Frontal cortex (tissue), 4 donors: Measurements from ENCODE around the gene KIFC1. TPM values are rescaled to one million over a fixed set of nuclear protein-coding genes. Genes with fewer than 3 reads are reported as not detected.
"Not testable (repeated sequence)": the region's sequence is repeated elsewhere in the genome, so short reads cannot be mapped to it uniquely, and the experiment has no call there.

Experiments used
- DNase-seq, 2 donors: peaks; one replicate each; pipeline ENCODE4 v3.0.0; 2012; ENCODE audit warnings: low spot score in 2 of 2
- FAIRE-seq: peaks from 2 replicates; lab custom pipeline; 2012; peaks lifted over from hg19 to GRCh38; lab: Jason Lieb, UNC
- total RNA-seq: library from RNA; depleted of rRNA; stranded (reverse); fragments of >200 nt; gene quantifications from one replicate; pipeline ENCODE4 v1.2.3, GENCODE V29; 2014
- donor health status: control.
- donor health status: control.
- donor health status: control.

Gene KIFC1
- total RNA-seq = 4.1 TPM

- DNase-seq (peak; percentile 90 to 96), FAIRE-seq (peak; percentile 91)
These were observed at the start of gene KIFC1 for GRCh38 chr6:33391278-33391921. KIFC1 (plus strand) TSS chr6:33391823; CDS start chr6:33391986, 163 bp downstream.

- not testable (repeated sequence) for FAIRE-seq, DNase-seq
These were observed 48.0 kb upstream of the KIFC1 start for GRCh38 chr6:33343606-33343952.

GRCh38 chr6:33343953-33344611, 47.5 kb upstream of the KIFC1 start:
- no peak for FAIRE-seq
- DNase-seq = no peak

- DNase-seq = peak in 1 of 2 donors; percentile 51
These were observed 46.6 kb upstream of the KIFC1 start for GRCh38 chr6:33344701-33345697.

GRCh38 chr6:33346972-33347371, 44.7 kb upstream of the KIFC1 start:
- DNase-seq, FAIRE-seq: not testable (repeated sequence)

More at GRCh38 chr6:33344701-33345697, 46.6 kb upstream of the KIFC1 start:
- FAIRE-seq = no peak

- FAIRE-seq (no peak), DNase-seq (no peak)
These were observed 43.8 kb upstream of the KIFC1 start for GRCh38 chr6:33347816-33348215.

- FAIRE-seq, DNase-seq: not testable (repeated sequence)
These were observed 35.8 kb upstream of the KIFC1 start for GRCh38 chr6:33355860-33356259.

- no peak for DNase-seq
- no peak for FAIRE-seq
These were observed 35.3 kb upstream of the KIFC1 start for GRCh38 chr6:33356295-33356694.

GRCh38 chr6:33357160-33357871, 34.3 kb upstream of the KIFC1 start:
- not testable (repeated sequence) for FAIRE-seq, DNase-seq

GRCh38 chr6:33359331-33359730, 32.3 kb upstream of the KIFC1 start:
- FAIRE-seq (no peak), DNase-seq (no peak)

GRCh38 chr6:33363486-33363885, 28.1 kb upstream of the KIFC1 start:
- not testable (repeated sequence) for DNase-seq, FAIRE-seq

- FAIRE-seq = not testable (repeated sequence)
These were observed 27.0 kb upstream of the KIFC1 start for GRCh38 chr6:33364475-33365205.

GRCh38 chr6:33365206-33365971, 26.2 kb upstream of the KIFC1 start:
- not testable (repeated sequence) for DNase-seq, FAIRE-seq

More at GRCh38 chr6:33364475-33365205, 27.0 kb upstream of the KIFC1 start:
- not testable (repeated sequence) for DNase-seq

GRCh38 chr6:33367009-33367714, 24.5 kb upstream of the KIFC1 start:
- DNase-seq (no peak), FAIRE-seq (no peak)

- not testable (repeated sequence) for DNase-seq, FAIRE-seq
These were observed 24.0 kb upstream of the KIFC1 start for GRCh38 chr6:33367715-33368025.

GRCh38 chr6:33371901-33372300, 19.7 kb upstream of the KIFC1 start:
- not testable (repeated sequence) for FAIRE-seq, DNase-seq

GRCh38 chr6:33372526-33373123, 19.0 kb upstream of the KIFC1 start:
- no peak for DNase-seq
- FAIRE-seq = no peak
